GM12873 (cell line): Measurements from ENCODE around the gene FAM32A.

Experiments used
- CTCF ChIP-seq: IDR thresholded peaks from 2 replicates; pipeline ENCODE4 v1.5.1; 2012; ENCODE audit warnings: low read depth, mild to moderate bottlenecking, moderate library complexity, low read length, control low read depth; ENCODE audit not compliant: insufficient read depth; ENCODE audit errors: missing control alignments

The FAM32A gene

GRCh38 chr19:16188521-16188920 lies 3.3 kb downstream of the FAM32A start:
- TF ChIP-seq CTCF: no peak

GRCh38 chr19:16190198-16190597 lies 5.0 kb downstream of the FAM32A start:
- TF ChIP-seq CTCF: no peak

GRCh38 chr19:16190736-16191135 lies 5.5 kb downstream of the FAM32A start:
- TF ChIP-seq CTCF: no peak

GRCh38 chr19:16191216-16191908 lies 6.2 kb downstream of the FAM32A start:
- no peak for TF ChIP-seq CTCF

GRCh38 chr19:16193466-16193865 lies 8.3 kb downstream of the FAM32A start:
- TF ChIP-seq CTCF: no peak

GRCh38 chr19:16197188-16197621 lies 12.0 kb downstream of the FAM32A start:
- TF ChIP-seq CTCF: no peak

GRCh38 chr19:16197622-16198369 lies 12.6 kb downstream of the FAM32A start, which contains the start of gene AP1M1:
Gene AP1M1, plus strand, starts transcription at chr19:16197911. Its CDS starts 116 bp downstream, at chr19:16198027.
- TF ChIP-seq CTCF: no peak
